SK-N-SH (cell line): ENCODE measurements around the gene CUX1. TPM values are rescaled to one million over a fixed set of nuclear protein-coding genes. Genes with fewer than 3 reads are reported as not detected.

Source experiments
- CTCF ChIA-PET: fragments of 300-600, 350-600 bp; formaldehyde crosslinking; extraction: SDS; loops from one replicate; lab custom pipeline; 2021; lab: Yijun Ruan, JAX
- POLR2A ChIA-PET: fragments of 350-600 bp; sonication (Branson Sonifier 250); formaldehyde crosslinking; extraction: SDS; loops from one replicate; lab custom pipeline; 2020; ENCODE audit warnings: antibody characterized with exemption, inconsistent platforms; lab: Yijun Ruan, JAX
- DNase-seq: peaks from one replicate; pipeline ENCODE4 v3.0.0; 2012
- H2AFZ ChIP-seq: fragments of 200-600 bp; sonication (generic); 2 replicates; pipeline ENCODE4 v1.8.1; 2016; ENCODE audit warnings: antibody characterized with exemption, mild to moderate bottlenecking, low read depth
- H3F3A ChIP-seq: fragments of 200-600 bp; sonication (generic); replicated peaks from 2 replicates; pipeline ENCODE3; 2016; ENCODE audit warnings: antibody characterized with exemption, mild to moderate bottlenecking; ENCODE audit not compliant: insufficient read depth
- H3K27ac ChIP-seq, 2 experiments: fragments of 200-500 bp in 1 of 2; fragments of 200-600 bp in 1 of 2; sonication (Bioruptor generic) in 1 of 2; sonication (generic), shearing (Covaris generic) in 1 of 2; 2 replicates each; pipeline versions ENCODE4 v1.5.1 to v1.6.1; 2014 to 2016; ENCODE audit warnings: low read depth in 2 of 2, inconsistent platforms in 1 of 2, low read length in 1 of 2, mild to moderate bottlenecking in 1 of 2, mixed read lengths in 1 of 2
- H3K27me3 ChIP-seq: fragments of 200-600 bp; sonication (generic), shearing (Covaris generic); 2 replicates; pipeline ENCODE4 v1.6.1; 2016; ENCODE audit warnings: mixed run types; ENCODE audit not compliant: insufficient read depth
- H3K36me3 ChIP-seq, 2 experiments: fragments of 200-500 bp in 1 of 2; fragments of 200-600 bp in 1 of 2; sonication (Bioruptor generic) in 1 of 2; sonication (generic) in 1 of 2; replicated peaks in 1 of 2; 2 replicates each; pipeline versions ENCODE3 to v1.5.1; 2014 to 2016; ENCODE audit warnings: low read length in 1 of 2, mild to moderate bottlenecking in 1 of 2; ENCODE audit not compliant: insufficient read depth in 2 of 2, control insufficient read depth in 1 of 2
- H3K4me1 ChIP-seq, 2 experiments: fragments of 200-500 bp in 1 of 2; fragments of 200-600 bp in 1 of 2; sonication (Bioruptor generic) in 1 of 2; sonication (generic), shearing (Covaris generic) in 1 of 2; 2 replicates each; pipeline versions ENCODE4 v1.5.1 to v1.6.1; 2014 to 2016; ENCODE audit warnings: low read depth in 1 of 2, low read length in 1 of 2, mixed run types in 1 of 2; ENCODE audit not compliant: insufficient read depth in 2 of 2, control insufficient read depth in 1 of 2
- H3K4me2 ChIP-seq: fragments of 200-600 bp; sonication (generic), shearing (Covaris generic); 2 replicates; pipeline ENCODE4 v1.6.1; 2017; ENCODE audit warnings: mixed run types
- H3K4me3 ChIP-seq, 2 experiments: fragments of 200-500 bp in 1 of 2; fragments of 200-600 bp in 1 of 2; sonication (Bioruptor generic) in 1 of 2; sonication (generic), shearing (Covaris generic) in 1 of 2; 2 replicates each; pipeline versions ENCODE4 v1.5.1 to v1.8.1; 2014 to 2016; ENCODE audit warnings: low read depth in 2 of 2, inconsistent platforms in 1 of 2, low read length in 1 of 2, mild to moderate bottlenecking in 1 of 2, mixed read lengths in 1 of 2, moderate library complexity in 1 of 2
- H3K79me2 ChIP-seq: fragments of 200-600 bp; sonication (generic); 2 replicates; pipeline ENCODE4 v1.8.1; 2017; ENCODE audit warnings: mild to moderate bottlenecking; ENCODE audit not compliant: insufficient read depth
- H3K9ac ChIP-seq: fragments of 200-600 bp; sonication (generic); 2 replicates; pipeline ENCODE4 v1.6.1; 2017; ENCODE audit warnings: mixed run types
- H3K9me2 ChIP-seq: fragments of 200-600 bp; sonication (generic); 2 replicates; pipeline ENCODE4 v1.6.1; 2017; ENCODE audit warnings: mixed run types
- H3K9me3 ChIP-seq: fragments of 200-600 bp; sonication (generic); 2 replicates; pipeline ENCODE4 v1.6.1; 2017; ENCODE audit warnings: mixed run types, mild to moderate bottlenecking, moderate library complexity
- H4K20me1 ChIP-seq: fragments of 200-600 bp; sonication (generic); 2 replicates; pipeline ENCODE4 v1.6.1; 2017; ENCODE audit warnings: mild to moderate bottlenecking, mixed run types; ENCODE audit not compliant: insufficient read depth
- CHD2 ChIP-seq: fragments of 150-350 bp; IDR thresholded peaks from 2 replicates; pipeline ENCODE4 v1.6.1; 2018; ENCODE audit warnings: low read length; ENCODE audit not compliant: partially characterized antibody
- SIN3A ChIP-seq: IDR thresholded peaks from 2 replicates; pipeline ENCODE4 v1.6.1; 2012; ENCODE audit warnings: low read depth, mild to moderate bottlenecking, low read length, moderate library complexity, borderline replicate concordance
- TEAD4 ChIP-seq: IDR thresholded peaks from 2 replicates; pipeline ENCODE4 v1.4.0; 2012; ENCODE audit warnings: mild to moderate bottlenecking, borderline replicate concordance; ENCODE audit not compliant: insufficient read depth
- WGBS: methylation state at CpG from one replicate; pipeline ENCODE4 v1.1.6; 2017; ENCODE audit warnings: low lambda C conversion rate; 5-methylcytosine and 5-hydroxymethylcytosine counted together
- polyA plus RNA-seq, 3 experiments: library from polyadenylated mRNA; depleted of rRNA; stranded (reverse); fragments of >200 nt; gene quantifications; 2 replicates each; pipeline ENCODE4 v1.2.3, GENCODE V29; 2012
- TF ChIP-seq, protein P1 (sequence below): fragments of 200-600 bp; sonication (generic); IDR thresholded peaks from 2 replicates; pipeline ENCODE4 v1.6.1; 2017; ENCODE audit warnings: antibody characterized with exemption, mild to moderate bottlenecking, moderate library complexity
- TF ChIP-seq, protein P2 (sequence below): IDR thresholded peaks from 2 replicates; pipeline ENCODE4 v1.6.1; 2012; ENCODE audit warnings: mild to moderate bottlenecking, low read depth, low read length, moderate library complexity
- TF ChIP-seq, protein P3 (sequence below): fragments of 150-350 bp; IDR thresholded peaks from 2 replicates; pipeline ENCODE4 v1.6.1; 2017; ENCODE audit warnings: antibody characterized with exemption, low read length, low read depth, borderline replicate concordance

The CUX1 gene
- polyA plus RNA-seq, 1 of the 3 experiments (the other 2 are of a cell fraction) = 68.6 TPM

DNA sequence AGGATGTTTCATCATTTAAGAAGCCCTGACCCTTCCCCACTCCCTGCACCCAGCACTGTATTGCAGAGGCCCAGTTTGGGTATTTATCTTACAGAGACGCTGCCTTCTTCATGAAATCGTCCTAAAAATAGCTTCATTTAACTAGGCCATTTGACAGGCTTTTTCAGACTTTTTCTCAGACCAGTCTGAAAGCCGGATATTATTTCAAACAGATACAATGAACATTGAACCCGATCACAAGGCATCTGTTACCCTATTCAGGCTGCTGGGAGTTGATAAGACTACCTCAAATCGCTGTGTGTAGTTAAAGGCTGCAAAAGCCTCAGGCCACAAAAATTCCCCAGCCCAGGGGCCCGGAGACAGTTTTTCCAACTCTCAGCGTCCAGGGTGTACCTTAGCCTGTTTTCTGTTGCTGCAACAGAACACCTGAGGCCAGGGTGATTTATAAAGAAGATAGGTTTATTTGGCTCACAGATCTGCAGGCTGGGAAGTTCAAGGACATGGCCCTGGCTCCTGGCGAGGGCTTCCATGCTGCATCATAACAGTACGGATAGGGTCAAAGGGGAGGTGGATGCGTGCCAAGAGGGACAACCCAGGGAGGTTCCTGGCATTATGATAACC lies 338.5 kb downstream of the CUX1 start:
- 92% methylated on average over 10 of the region's 10 CpGs for WGBS
- H3K4me1 ChIP-seq = no peaks in the 10 kb centered on the region

More for the DNA sequence above, 338.5 kb downstream of the CUX1 start:
- Histone ChIP-seq H3K9ac (no peak overlapping the region), H3K9me2 (no peaks in the 10 kb centered on the region), H3K9me3 (no peaks in the 10 kb centered on the region), H2AFZ (no peak overlapping the region), H3K27ac (no peak overlapping the region), H4K20me1 (no peaks in the 10 kb centered on the region), H3K36me3 (peaks cover 5 to 8% of the 10 kb centered on the region in 2 experiments), H3K4me3 (no peak overlapping the region), H3K4me2 (no peak overlapping the region), H3K79me2 (no peaks in the 10 kb centered on the region), H3F3A (no peaks in the 10 kb centered on the region), H3K27me3 (no peaks in the 10 kb centered on the region)
- ChIA-PET CTCF (interaction anchor here (1.9 kb wide), 1 partner anchor 117 kb away, joined by 4 read pairs; no protein-coding TSS in a partner anchor), POLR2A (no interaction called here)
- DNase-seq = no peak
- TF ChIP-seq SIN3A = no peak
- TF ChIP-seq TEAD4 = no peak
- TF ChIP-seq, protein P1, sequence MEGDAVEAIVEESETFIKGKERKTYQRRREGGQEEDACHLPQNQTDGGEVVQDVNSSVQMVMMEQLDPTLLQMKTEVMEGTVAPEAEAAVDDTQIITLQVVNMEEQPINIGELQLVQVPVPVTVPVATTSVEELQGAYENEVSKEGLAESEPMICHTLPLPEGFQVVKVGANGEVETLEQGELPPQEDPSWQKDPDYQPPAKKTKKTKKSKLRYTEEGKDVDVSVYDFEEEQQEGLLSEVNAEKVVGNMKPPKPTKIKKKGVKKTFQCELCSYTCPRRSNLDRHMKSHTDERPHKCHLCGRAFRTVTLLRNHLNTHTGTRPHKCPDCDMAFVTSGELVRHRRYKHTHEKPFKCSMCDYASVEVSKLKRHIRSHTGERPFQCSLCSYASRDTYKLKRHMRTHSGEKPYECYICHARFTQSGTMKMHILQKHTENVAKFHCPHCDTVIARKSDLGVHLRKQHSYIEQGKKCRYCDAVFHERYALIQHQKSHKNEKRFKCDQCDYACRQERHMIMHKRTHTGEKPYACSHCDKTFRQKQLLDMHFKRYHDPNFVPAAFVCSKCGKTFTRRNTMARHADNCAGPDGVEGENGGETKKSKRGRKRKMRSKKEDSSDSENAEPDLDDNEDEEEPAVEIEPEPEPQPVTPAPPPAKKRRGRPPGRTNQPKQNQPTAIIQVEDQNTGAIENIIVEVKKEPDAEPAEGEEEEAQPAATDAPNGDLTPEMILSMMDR = no peak
- TF ChIP-seq CHD2 = no peak
- TF ChIP-seq, protein P2, sequence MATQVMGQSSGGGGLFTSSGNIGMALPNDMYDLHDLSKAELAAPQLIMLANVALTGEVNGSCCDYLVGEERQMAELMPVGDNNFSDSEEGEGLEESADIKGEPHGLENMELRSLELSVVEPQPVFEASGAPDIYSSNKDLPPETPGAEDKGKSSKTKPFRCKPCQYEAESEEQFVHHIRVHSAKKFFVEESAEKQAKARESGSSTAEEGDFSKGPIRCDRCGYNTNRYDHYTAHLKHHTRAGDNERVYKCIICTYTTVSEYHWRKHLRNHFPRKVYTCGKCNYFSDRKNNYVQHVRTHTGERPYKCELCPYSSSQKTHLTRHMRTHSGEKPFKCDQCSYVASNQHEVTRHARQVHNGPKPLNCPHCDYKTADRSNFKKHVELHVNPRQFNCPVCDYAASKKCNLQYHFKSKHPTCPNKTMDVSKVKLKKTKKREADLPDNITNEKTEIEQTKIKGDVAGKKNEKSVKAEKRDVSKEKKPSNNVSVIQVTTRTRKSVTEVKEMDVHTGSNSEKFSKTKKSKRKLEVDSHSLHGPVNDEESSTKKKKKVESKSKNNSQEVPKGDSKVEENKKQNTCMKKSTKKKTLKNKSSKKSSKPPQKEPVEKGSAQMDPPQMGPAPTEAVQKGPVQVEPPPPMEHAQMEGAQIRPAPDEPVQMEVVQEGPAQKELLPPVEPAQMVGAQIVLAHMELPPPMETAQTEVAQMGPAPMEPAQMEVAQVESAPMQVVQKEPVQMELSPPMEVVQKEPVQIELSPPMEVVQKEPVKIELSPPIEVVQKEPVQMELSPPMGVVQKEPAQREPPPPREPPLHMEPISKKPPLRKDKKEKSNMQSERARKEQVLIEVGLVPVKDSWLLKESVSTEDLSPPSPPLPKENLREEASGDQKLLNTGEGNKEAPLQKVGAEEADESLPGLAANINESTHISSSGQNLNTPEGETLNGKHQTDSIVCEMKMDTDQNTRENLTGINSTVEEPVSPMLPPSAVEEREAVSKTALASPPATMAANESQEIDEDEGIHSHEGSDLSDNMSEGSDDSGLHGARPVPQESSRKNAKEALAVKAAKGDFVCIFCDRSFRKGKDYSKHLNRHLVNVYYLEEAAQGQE = no peak
- TF ChIP-seq, protein P3, sequence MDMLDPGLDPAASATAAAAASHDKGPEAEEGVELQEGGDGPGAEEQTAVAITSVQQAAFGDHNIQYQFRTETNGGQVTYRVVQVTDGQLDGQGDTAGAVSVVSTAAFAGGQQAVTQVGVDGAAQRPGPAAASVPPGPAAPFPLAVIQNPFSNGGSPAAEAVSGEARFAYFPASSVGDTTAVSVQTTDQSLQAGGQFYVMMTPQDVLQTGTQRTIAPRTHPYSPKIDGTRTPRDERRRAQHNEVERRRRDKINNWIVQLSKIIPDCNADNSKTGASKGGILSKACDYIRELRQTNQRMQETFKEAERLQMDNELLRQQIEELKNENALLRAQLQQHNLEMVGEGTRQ = no peak
